Upper lobe of left lung (tissue), 6 donors: ENCODE data around the gene CDH22. TPM values are rescaled to one million over a fixed set of nuclear protein-coding genes. Genes with fewer than 3 reads are reported as not detected.

Source experiments
- ATAC-seq, 2 donors: fragments of 200-7000 bp; cut with Tn5 transposase; one replicate each; pipeline ENCODE4 v1.9.1; 2022; ENCODE audit warnings: mild to moderate bottlenecking in 2 of 2, moderate library complexity in 2 of 2; ENCODE audit not compliant: low FRiP score in 2 of 2
- DNase-seq, 2 donors: peaks; one replicate each; pipeline ENCODE4 v3.0.0-alpha.2; 2019 to 2020
- H3K27ac ChIP-seq, 4 donors: fragments of 200-600 bp; sonication (generic); one replicate each; pipeline ENCODE4 v1.5.1; 2016 to 2019
- H3K27me3 ChIP-seq, 4 donors: fragments of 200-600 bp; sonication (generic); one replicate each; pipeline ENCODE4 v1.5.1; 2017 to 2019
- H3K36me3 ChIP-seq, 4 donors: fragments of 200-600 bp; sonication (generic); one replicate each; pipeline ENCODE4 v1.5.1; 2016 to 2019
- H3K4me1 ChIP-seq, 4 donors: fragments of 200-600 bp; sonication (generic); one replicate each; pipeline ENCODE4 v1.5.1; 2018 to 2019
- H3K4me3 ChIP-seq, 4 donors: fragments of 200-600 bp; sonication (generic); one replicate each; pipeline ENCODE4 v1.5.1; 2017 to 2019; ENCODE audit warnings: mild to moderate bottlenecking in 2 of 4, moderate library complexity in 1 of 4
- H3K9me3 ChIP-seq, 4 donors: fragments of 200-600 bp; sonication (generic); one replicate each; pipeline ENCODE4 v1.5.1; 2018 to 2019
- EP300 ChIP-seq, 4 donors: sonication (generic); formaldehyde crosslinking; IDR thresholded peaks; one replicate each; pipeline ENCODE4 v1.5.1; 2017; ENCODE audit warnings: antibody characterized with exemption in 4 of 4, control low read depth in 2 of 4
- POLR2A ChIP-seq, 4 donors: fragments of 450-650 bp; IDR thresholded peaks; one replicate each; pipeline ENCODE4 v1.5.1; 2016 to 2017; ENCODE audit warnings: antibody characterized with exemption in 4 of 4, mild to moderate bottlenecking in 2 of 4
- POLR2AphosphoS5 ChIP-seq, 2 donors: sonication (generic); formaldehyde crosslinking; IDR thresholded peaks; one replicate each; pipeline ENCODE4 v1.5.1; 2017; ENCODE audit warnings: antibody characterized with exemption in 2 of 2
- WGBS, 2 donors: methylation state at CpG; one replicate each; pipeline ENCODE4 v1.1.5; 2017 to 2018; 5-methylcytosine and 5-hydroxymethylcytosine counted together
- total RNA-seq, 6 donors: library from RNA; depleted of rRNA in 4 of 6; stranded (reverse); fragments of >200 nt in 4 of 6; gene quantifications; one replicate each; pipeline versions ENCODE4 v1.1.0 to v1.2.1, GENCODE V29; 2016 to 2021
- TF ChIP-seq, protein P1 (sequence below), 6 experiments: fragments of 450-650 bp in 4 of 6; fragments of 200-600 bp in 2 of 6; sonication (generic) in 2 of 6; IDR thresholded peaks; one replicate each; pipeline ENCODE4 v1.5.1; 2016 to 2019; ENCODE audit warnings: antibody characterized with exemption in 6 of 6
- donor health status: DM: no; HTN: no; CAD: no; lungs with moderate emphysema.
- donor health status: DM: no; HTN: yes; CAD: no; lungs with severe emphysema.

CDH22 gene
- total RNA-seq, 6 donors from 2014 or later, result 0.10 to 0.40 (median 0.24) TPM; not detected in 2

DNA sequence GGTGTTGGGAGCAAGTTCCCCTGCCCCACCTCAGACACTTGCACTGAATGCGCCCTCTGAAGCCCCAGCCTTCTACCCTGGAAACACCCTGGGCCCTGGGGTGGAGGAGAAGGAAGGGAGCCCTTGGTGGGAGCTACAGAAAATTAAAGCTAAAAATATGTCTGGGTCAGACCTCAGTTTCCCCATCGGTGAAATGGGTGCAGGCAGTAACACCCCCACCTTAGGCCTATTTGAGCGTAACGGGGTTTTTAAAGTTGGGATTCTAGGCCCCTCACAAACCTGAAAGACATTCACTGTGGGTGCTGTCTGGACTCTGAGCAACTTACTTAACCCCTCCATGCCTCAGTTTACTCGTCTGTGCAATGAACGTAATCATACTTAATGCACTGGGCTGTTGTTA is 19.3 kb upstream of the CDH22 start:
- DNase-seq (no peak), ATAC-seq (no peak)
- H3K4me1 ChIP-seq, result no peaks in the 10 kb centered on the region
- no peaks in the 10 kb centered on the region for H3K9me3 ChIP-seq
- peaks cover 0 to 7% (median 0%) of the 10 kb centered on the region in 4 donors for H3K27me3 ChIP-seq
- H3K4me3 ChIP-seq, result no peak overlapping the region
- TF ChIP-seq, protein P1, sequence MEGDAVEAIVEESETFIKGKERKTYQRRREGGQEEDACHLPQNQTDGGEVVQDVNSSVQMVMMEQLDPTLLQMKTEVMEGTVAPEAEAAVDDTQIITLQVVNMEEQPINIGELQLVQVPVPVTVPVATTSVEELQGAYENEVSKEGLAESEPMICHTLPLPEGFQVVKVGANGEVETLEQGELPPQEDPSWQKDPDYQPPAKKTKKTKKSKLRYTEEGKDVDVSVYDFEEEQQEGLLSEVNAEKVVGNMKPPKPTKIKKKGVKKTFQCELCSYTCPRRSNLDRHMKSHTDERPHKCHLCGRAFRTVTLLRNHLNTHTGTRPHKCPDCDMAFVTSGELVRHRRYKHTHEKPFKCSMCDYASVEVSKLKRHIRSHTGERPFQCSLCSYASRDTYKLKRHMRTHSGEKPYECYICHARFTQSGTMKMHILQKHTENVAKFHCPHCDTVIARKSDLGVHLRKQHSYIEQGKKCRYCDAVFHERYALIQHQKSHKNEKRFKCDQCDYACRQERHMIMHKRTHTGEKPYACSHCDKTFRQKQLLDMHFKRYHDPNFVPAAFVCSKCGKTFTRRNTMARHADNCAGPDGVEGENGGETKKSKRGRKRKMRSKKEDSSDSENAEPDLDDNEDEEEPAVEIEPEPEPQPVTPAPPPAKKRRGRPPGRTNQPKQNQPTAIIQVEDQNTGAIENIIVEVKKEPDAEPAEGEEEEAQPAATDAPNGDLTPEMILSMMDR (IDR thresholded peaks at IDR 0.05), result no peak
- TF ChIP-seq EP300 (IDR thresholded peaks at IDR 0.05) (no peak), POLR2AphosphoS5 (IDR thresholded peaks at IDR 0.05) (no peak), POLR2A (IDR thresholded peaks at IDR 0.05) (no peak)
- WGBS, 2 donors, result 91 to 97% methylated on average over 6 of the region's 6 CpGs
- no peak overlapping the region for H3K27ac ChIP-seq
- no peaks in the 10 kb centered on the region for H3K36me3 ChIP-seq

DNA sequence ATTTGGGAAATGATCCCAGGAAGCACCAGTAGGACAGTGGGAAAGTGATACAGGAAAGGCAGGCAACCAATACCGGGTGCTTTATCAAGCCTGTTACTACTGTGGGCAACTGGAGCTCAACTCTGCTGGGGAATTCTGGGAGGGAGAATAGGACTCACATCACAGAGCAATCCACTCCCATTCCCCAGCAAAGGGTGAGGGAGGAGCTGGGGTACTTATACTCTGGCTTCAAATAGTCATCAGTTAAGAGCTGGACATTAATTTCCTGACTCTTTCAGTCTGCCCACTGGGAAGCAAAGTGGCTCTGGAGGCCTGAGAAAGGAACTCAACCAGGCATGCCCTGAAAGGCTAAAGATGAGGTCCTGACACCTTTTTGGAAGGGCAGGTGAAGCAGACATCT is 17.5 kb upstream of the CDH22 start:
- WGBS, 2 donors, result 56 to 71% methylated on average over 1 of the region's 1 CpG
- no peak for DNase-seq
- Histone ChIP-seq H3K9me3 (no peaks in the 10 kb centered on the region), H3K27ac (no peak overlapping the region), H3K36me3 (no peaks in the 10 kb centered on the region), H3K4me3 (no peak overlapping the region), H3K4me1 (no peaks in the 10 kb centered on the region), H3K27me3 (peaks cover 0 to 7% (median 0%) of the 10 kb centered on the region in 4 donors)
- TF ChIP-seq, protein P1 (IDR thresholded peaks at IDR 0.05), result no peak
- TF ChIP-seq EP300 (IDR thresholded peaks at IDR 0.05), result no peak
- TF ChIP-seq POLR2AphosphoS5 (IDR thresholded peaks at IDR 0.05), result no peak
- no peak for TF ChIP-seq POLR2A (IDR thresholded peaks at IDR 0.05)
- ATAC-seq, result no peak

DNA sequence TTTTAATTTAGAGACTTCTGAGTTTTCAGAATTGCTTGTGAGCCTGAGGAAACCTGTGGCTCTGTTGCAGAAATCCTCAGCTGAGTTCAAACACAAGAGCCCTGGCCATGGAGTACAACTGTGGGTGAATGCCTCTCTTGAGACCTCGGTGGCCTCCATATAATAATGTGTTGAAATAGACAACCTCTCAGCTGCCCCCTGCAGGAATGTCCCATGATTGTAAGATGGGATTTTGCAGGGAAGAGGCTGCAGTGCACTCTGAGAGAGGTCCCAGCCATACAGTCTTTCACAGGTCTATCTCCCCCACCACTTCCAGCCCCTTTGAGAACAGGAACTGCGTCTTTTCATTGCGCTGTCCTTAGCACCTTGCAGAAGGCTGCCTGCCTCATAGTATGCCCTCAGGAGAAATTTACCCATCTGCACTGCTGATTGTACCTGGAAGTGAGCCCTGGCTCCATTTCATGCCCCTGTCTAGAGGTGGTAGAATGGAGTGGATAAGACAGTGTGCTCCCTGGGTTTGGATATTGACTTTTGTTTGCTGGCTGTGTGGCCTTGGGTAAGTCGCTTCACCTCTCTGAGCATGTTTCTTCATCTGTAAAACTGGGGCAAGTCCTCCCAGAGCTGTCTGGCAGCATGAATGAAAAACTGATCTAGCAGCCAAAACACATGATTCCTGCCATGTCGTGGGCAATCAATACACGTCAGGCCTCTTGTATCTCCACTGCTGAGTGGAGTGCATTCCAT is 16.8 kb upstream of the CDH22 start:
- ATAC-seq, result peak in 1 of 2 donors; percentile 35
- no peak for TF ChIP-seq POLR2AphosphoS5 (IDR thresholded peaks at IDR 0.05)
- TF ChIP-seq, protein P1 (IDR thresholded peaks at IDR 0.05), result no peak
- TF ChIP-seq EP300 (IDR thresholded peaks at IDR 0.05), result no peak
- WGBS, 2 donors, result 58 to 65% methylated on average over 6 of the region's 6 CpGs

DNA sequence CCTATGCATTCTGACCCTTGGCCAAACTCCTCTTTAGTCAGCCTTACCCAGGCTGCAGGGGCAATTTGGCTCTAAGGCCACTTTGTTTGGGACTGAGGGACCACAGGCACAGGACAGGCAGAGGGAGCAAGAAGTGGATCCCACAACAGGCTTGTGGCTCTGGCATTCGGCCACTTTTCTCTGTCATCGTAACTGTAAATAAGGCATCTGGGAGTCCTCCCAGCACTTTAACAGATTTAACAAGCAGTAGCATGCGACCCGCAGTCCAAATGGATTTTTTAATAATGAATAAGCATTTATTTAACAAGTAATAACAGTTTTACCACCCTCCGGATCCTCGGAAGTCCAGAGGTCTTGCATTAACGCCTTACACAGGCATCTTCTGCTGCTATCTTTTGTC is 16.1 kb upstream of the CDH22 start:
- H3K27me3 ChIP-seq, result no peaks in the 10 kb centered on the region
- H3K27ac ChIP-seq, result no peak overlapping the region
- no peaks in the 10 kb centered on the region for H3K9me3 ChIP-seq
- WGBS, 2 donors, result 83 to 84% methylated on average over 7 of the region's 7 CpGs
- TF ChIP-seq, protein P1 (IDR thresholded peaks at IDR 0.05), result no peak
- TF ChIP-seq POLR2A (IDR thresholded peaks at IDR 0.05) (no peak), POLR2AphosphoS5 (IDR thresholded peaks at IDR 0.05) (no peak), EP300 (IDR thresholded peaks at IDR 0.05) (no peak)
- DNase-seq (no peak), ATAC-seq (no peak)
- H3K4me1 ChIP-seq, result no peaks in the 10 kb centered on the region
- no peak overlapping the region for H3K4me3 ChIP-seq
- no peaks in the 10 kb centered on the region for H3K36me3 ChIP-seq

More for the DNA sequence above, 16.8 kb upstream of the CDH22 start:
- peaks cover 0 to 4% (median 0%) of the 10 kb centered on the region in 4 donors for H3K27me3 ChIP-seq
- H3K4me1 ChIP-seq, result no peaks in the 10 kb centered on the region
- no peaks in the 10 kb centered on the region for H3K9me3 ChIP-seq
- DNase-seq, result no peak
- H3K4me3 ChIP-seq, result no peak overlapping the region
- H3K36me3 ChIP-seq, result no peaks in the 10 kb centered on the region
- no peak overlapping the region for H3K27ac ChIP-seq

DNA sequence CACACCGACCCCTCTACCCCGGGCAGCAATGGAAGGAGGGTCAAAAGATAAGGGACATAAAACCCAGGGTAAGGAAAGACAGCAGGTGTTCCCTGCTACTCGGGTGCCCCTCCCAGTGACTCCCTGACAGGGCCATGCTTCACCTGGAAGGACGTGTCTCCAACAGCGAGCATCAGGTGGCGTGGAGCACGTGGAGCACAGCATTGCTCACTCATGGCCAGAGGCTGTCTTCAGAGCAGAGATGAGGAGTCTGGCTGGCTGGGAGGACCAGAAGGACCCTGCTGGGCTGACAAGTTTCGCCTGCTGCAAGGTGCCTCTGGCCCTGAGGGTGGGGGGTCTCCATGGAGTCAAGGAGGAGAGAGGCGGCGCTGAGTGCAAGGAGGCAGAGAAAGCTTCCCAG is 15.3 kb upstream of the CDH22 start:
- TF ChIP-seq, protein P1 (IDR thresholded peaks at IDR 0.05), result no peak
- TF ChIP-seq POLR2AphosphoS5 (IDR thresholded peaks at IDR 0.05) (no peak), EP300 (IDR thresholded peaks at IDR 0.05) (no peak)
- H3K27me3 ChIP-seq, result no peaks in the 10 kb centered on the region
- no peaks in the 10 kb centered on the region for H3K36me3 ChIP-seq
- WGBS, 2 donors, result 67 to 68% methylated on average over 8 to 10 of the region's 10 CpGs
- ATAC-seq (no peak), DNase-seq (no peak)
- H3K4me1 ChIP-seq, result no peaks in the 10 kb centered on the region
- H3K27ac ChIP-seq, result no peak overlapping the region
- no peak overlapping the region for H3K4me3 ChIP-seq
- no peaks in the 10 kb centered on the region for H3K9me3 ChIP-seq
